Omental fat pad (tissue), 4 donors: ENCODE results near the gene HIPK2. TPM values are rescaled to one million over a fixed set of nuclear protein-coding genes. Genes with fewer than 3 reads are reported as not detected.
A peak's percentile ranks its signal among the peaks of the same experiment; 100 is the strongest.

ENCODE experiments used
- ATAC-seq: fragments of 150-250 bp; one replicate; pipeline ENCODE4 v1.9.1; 2016; ENCODE audit warnings: mild to moderate bottlenecking, moderate library complexity; ENCODE audit not compliant: low FRiP score
- DNase-seq: peaks from one replicate; pipeline ENCODE4 v3.0.0-alpha.2; 2019; ENCODE audit warnings: low spot score
- CTCF ChIP-seq, 3 donors: fragments of 450-650 bp; IDR thresholded peaks; one replicate each; pipeline ENCODE4 v1.5.1; 2016 to 2017; ENCODE audit warnings: antibody characterized with exemption in 3 of 3, mild to moderate bottlenecking in 3 of 3, moderate library complexity in 2 of 3
- total RNA-seq, 4 donors: library from RNA; depleted of rRNA; stranded (reverse); fragments of >200 nt; gene quantifications; one replicate each; pipeline ENCODE4 v1.1.0, GENCODE V29; 2016

HIPK2 gene
- total RNA-seq, 4 donors from 2014 or later = 39.6 to 90.3 (median 70.0) TPM

- DNase-seq (no peak), ATAC-seq (no peak)
- TF ChIP-seq CTCF (IDR thresholded peaks at IDR 0.05) = no peak
These were observed 128.8 kb downstream of the HIPK2 start for GRCh38 chr7:139648941-139649425.

- no peak for ATAC-seq
- no peak for TF ChIP-seq CTCF (IDR thresholded peaks at IDR 0.05)
- no peak for DNase-seq
These were observed 129.4 kb downstream of the HIPK2 start for GRCh38 chr7:139648391-139648861.

GRCh38 chr7:139647814-139648390 lies 129.9 kb downstream of the HIPK2 start:
- no peak for TF ChIP-seq CTCF (IDR thresholded peaks at IDR 0.05)
- no peak for ATAC-seq
- DNase-seq = no peak

- DNase-seq (no peak), ATAC-seq (no peak)
- no peak for TF ChIP-seq CTCF (IDR thresholded peaks at IDR 0.05)
These were observed 130.7 kb downstream of the HIPK2 start for GRCh38 chr7:139647085-139647484.

GRCh38 chr7:139646566-139646965 lies 131.2 kb downstream of the HIPK2 start:
- no peak for TF ChIP-seq CTCF (IDR thresholded peaks at IDR 0.05)
- no peak for DNase-seq
- ATAC-seq = no peak

- ATAC-seq (peak; percentile 61), DNase-seq (peak; percentile 76)
- TF ChIP-seq CTCF (IDR thresholded peaks at IDR 0.05) = peak in 2 of 3 donors; percentile 4 to 61
These were observed 131.9 kb downstream of the HIPK2 start for GRCh38 chr7:139645572-139646523.
